ENCODE results near the gene GMPR2.

GMPR2 gene

DNA sequence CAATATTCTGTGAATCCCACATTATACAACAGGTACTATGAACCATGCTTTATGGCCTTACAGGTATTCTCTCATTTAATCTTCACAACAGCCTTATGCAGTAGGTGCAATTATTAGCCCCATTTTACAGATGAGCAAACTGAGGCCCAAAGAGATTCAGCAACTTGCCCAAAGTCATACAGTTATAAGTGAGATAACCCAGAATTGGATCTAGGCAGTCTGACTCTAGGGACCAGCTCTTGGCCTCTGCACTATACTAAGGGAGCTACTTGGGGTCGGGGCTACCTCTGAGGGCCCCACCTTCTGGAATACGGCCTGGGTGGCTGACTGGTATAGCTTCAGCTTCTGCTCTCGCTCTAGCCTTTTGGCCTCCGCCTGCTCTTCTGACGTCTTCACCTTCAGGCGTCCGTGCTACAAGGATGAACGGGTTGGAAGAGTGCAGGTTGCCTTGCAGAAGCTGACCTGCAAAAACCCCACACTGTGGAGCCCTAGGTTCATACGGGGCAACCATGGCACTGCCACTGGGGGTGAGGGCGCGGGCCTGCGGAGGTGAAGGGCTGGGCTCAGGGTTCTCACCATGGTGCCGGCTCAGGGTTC lies 37.9 kb downstream of the GMPR2 start:
- DNase-seq: no peak

DNA sequence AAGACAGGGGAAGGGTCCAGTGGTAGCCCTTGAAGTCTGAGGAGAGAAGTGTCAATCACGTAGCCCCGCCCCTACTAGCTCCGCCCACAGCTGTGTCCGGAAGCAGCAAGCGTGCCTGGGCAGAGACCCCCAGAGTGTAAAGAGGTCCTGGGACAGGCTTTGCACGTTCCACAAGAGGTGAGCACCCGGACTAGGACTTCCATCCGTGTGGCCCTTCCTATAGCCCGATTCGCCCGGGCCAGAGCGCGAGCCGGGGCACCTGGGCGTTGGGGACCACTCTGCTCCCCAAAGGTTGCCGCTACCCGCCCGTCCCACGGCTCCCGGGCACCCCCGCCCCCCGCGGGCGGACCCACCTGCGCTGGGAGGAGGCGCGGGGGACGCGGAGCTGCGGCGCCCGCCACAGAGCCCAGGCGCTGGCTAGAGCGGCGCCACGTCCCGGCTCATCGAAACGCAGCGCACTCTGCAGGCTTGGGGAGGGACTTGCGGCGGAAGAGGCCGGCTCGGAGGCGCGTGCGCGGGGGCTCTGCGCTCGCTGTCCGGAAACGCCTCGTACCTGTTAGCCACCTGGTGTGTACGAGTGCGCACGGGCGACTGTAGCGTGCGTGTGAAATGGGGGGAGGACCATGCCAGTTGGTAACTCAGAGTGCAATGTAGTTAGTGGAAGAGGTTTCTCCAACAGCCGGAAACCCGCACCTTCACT lies 38.6 kb downstream of the GMPR2 start, which contains the start of gene RABGGTA:
Gene RABGGTA, minus strand, starts transcription at position 464 of the 700 bp plus-strand sequence. CDS start 482 bp downstream, outside the sequence.
- peak; percentile 91 for DNase-seq

GRCh38 chr14:24271834-24272263 lies 39.1 kb downstream of the GMPR2 start:
- DNase-seq: no peak

GRCh38 chr14:24272467-24272866 lies 39.7 kb downstream of the GMPR2 start:
- no peak for DNase-seq

GRCh38 chr14:24273422-24273998 lies 40.8 kb downstream of the GMPR2 start:
- no peak for DNase-seq

- DNase-seq: peak; percentile 56
Measured at GRCh38 chr14:24274101-24274543, 41.4 kb downstream of the GMPR2 start.

- no peak for DNase-seq
Measured at GRCh38 chr14:24277071-24277470, 44.3 kb downstream of the GMPR2 start.

GRCh38 chr14:24277606-24278321 lies 45.0 kb downstream of the GMPR2 start:
- DNase-seq: peak; percentile 25

DNA sequence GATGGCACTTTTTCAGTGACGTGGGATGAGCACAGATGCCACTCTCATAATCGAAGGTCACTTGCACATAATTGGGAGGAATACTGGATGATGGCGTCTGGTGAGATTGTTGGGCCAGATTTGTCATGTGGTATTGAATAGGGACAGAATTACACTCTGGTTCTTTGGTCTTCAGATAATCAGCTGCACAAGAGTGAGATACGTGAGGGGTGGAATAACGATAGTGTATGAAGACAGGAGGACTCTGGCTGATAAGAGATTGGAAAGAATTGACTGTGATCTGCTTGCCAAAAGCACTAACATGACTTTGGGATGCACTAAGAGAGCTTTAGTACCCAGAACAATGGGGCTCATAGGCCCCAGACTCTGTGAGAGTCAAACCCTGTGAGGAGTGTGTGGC lies 45.7 kb downstream of the GMPR2 start:
- no peak for DNase-seq

GRCh38 chr14:24279301-24280186 lies 46.8 kb downstream of the GMPR2 start:
- peak; percentile 61 for DNase-seq

- DNase-seq: no peak
Measured at GRCh38 chr14:24280797-24281460, 48.2 kb downstream of the GMPR2 start.

DNA sequence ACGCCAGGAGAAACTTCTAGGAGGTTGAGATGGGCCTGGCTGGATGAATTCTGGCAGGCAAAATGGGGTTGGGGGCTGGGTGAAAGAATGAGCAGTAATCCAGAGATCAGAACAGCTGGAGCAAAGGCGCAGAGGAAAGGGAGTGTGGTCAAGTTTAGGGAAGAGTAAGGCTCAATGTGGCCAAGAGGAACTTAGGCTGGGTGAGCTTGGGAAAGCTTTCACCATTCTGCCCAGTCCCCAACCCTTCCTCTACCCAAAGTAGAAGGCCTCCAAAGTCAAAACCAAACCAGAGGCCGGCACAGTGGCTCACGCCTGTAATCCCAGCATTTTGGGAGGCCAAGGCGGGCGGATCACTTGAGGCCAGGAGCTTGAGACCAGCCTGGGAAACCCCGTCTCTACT lies 48.9 kb downstream of the GMPR2 start:
- DNase-seq: no peak

DNA sequence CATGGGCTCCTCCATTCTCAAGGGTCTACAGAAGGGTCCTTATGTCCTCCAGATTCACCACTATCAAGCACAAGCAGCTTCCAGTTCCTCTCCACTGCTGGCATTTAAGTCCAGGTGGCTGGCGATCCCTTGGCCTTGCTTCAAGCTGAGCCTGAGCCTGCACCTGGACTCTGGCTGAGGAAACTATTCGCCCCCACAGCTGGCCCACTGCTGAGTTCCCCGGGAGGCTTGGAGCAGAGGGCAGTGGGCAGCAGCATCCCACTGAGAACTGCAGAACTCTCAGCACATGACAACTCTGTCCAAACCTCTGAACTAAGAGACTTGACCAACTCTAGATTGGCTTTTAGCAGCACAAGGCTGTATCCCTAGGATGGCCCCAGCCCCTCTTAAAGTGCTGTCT lies 50.0 kb downstream of the GMPR2 start:
- no peak for DNase-seq

GRCh38 chr14:24283796-24284460 lies 51.2 kb downstream of the GMPR2 start:
- DNase-seq: no peak

DNA sequence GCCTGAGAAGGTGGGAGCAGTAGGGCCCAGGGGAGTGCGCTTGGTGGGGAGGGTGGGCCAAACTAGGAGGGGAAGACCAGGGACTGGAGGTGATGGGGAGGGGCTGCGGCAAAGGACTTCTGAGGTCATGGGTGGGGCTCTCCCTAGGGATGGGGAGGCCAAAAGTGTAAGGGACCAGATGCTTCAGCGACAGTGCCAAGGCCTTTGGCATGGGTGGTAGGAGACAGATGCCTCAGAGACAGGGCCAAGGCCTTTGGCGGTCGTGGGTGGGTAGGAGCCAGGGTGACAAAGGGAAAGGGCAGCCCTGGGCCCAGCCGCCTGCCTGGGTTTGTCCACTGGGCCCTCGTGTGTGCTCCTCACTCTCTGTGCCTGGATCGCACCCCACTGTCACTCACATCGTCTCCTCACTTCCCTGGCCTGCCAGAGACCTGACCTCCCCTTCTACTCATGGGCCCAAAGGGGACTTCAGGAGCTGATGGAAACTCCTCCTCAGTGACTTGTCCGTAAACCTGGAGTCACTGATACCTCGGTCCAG lies 51.8 kb downstream of the GMPR2 start:
- no peak for DNase-seq

DNA sequence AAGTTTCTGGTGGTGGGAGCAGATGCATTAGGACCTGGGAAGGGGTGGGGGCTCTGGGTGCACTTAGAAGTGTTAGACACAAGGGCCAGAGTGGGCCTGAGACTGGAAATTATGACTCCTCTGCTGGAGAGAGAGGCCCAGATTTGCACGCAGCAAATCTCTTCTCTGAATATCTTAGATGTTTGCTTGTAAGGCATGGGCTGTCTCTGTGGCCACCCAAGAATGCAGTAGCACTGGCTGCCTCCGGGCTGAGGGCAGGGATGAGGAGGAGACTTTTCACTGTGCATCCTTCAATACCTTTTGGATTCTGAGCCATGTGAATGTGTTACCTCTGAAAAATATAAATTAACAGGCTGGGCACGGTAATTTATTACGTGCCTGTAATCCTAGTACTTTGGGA lies 52.6 kb downstream of the GMPR2 start:
- no peak for DNase-seq

DNA sequence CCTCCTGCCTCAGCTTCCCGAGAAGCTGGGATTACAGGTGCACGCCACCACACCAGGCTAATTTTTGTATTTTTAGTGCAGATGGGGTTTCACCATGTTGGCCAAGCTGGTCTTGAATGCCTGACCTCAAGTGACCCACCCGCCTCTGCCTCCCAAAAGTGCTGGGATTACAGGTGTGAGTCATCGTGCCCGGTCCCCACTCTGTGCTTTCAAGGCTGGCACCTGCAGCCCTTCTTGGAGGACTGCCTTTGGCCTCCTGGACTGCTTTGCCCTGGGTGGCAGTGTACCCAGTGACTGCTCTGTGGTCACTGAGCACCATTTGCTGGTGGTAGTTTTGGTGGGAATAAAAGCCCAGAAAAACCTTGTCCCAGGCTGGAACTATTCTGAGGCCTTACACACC lies 54.3 kb downstream of the GMPR2 start:
- DNase-seq: no peak

All from activated naive CD4-positive, alpha-beta T cell treated with anti-CD3 and anti-CD28 coated beads, Interleukin-2, amount 50 U/mL, for 16 hours (primary cell).